SK-N-SH (cell line): ENCODE data around the gene ALDH16A1. TPM values are rescaled to one million over a fixed set of nuclear protein-coding genes. Genes with fewer than 3 reads are reported as not detected.
A peak's percentile ranks its signal among the peaks of the same experiment; 100 is the strongest.

Source experiments
- CTCF ChIA-PET: fragments of 300-600, 350-600 bp; formaldehyde crosslinking; extraction: SDS; loops from one replicate; lab custom pipeline; 2021; lab: Yijun Ruan, JAX
- POLR2A ChIA-PET: fragments of 350-600 bp; sonication (Branson Sonifier 250); formaldehyde crosslinking; extraction: SDS; loops from one replicate; lab custom pipeline; 2020; ENCODE audit warnings: antibody characterized with exemption, inconsistent platforms; lab: Yijun Ruan, JAX
- DNase-seq: peaks from one replicate; pipeline ENCODE4 v3.0.0; 2012
- H2AFZ ChIP-seq: fragments of 200-600 bp; sonication (generic); 2 replicates; pipeline ENCODE4 v1.8.1; 2016; ENCODE audit warnings: antibody characterized with exemption, mild to moderate bottlenecking, low read depth
- H3F3A ChIP-seq: fragments of 200-600 bp; sonication (generic); replicated peaks from 2 replicates; pipeline ENCODE3; 2016; ENCODE audit warnings: antibody characterized with exemption, mild to moderate bottlenecking; ENCODE audit not compliant: insufficient read depth
- H3K27ac ChIP-seq, 2 experiments: fragments of 200-500 bp in 1 of 2; fragments of 200-600 bp in 1 of 2; sonication (Bioruptor generic) in 1 of 2; sonication (generic), shearing (Covaris generic) in 1 of 2; 2 replicates each; pipeline versions ENCODE4 v1.5.1 to v1.6.1; 2014 to 2016; ENCODE audit warnings: low read depth in 2 of 2, inconsistent platforms in 1 of 2, low read length in 1 of 2, mild to moderate bottlenecking in 1 of 2, mixed read lengths in 1 of 2
- H3K27me3 ChIP-seq: fragments of 200-600 bp; sonication (generic), shearing (Covaris generic); 2 replicates; pipeline ENCODE4 v1.6.1; 2016; ENCODE audit warnings: mixed run types; ENCODE audit not compliant: insufficient read depth
- H3K36me3 ChIP-seq, 2 experiments: fragments of 200-500 bp in 1 of 2; fragments of 200-600 bp in 1 of 2; sonication (Bioruptor generic) in 1 of 2; sonication (generic) in 1 of 2; replicated peaks in 1 of 2; 2 replicates each; pipeline versions ENCODE3 to v1.5.1; 2014 to 2016; ENCODE audit warnings: low read length in 1 of 2, mild to moderate bottlenecking in 1 of 2; ENCODE audit not compliant: insufficient read depth in 2 of 2, control insufficient read depth in 1 of 2
- H3K4me1 ChIP-seq, 2 experiments: fragments of 200-500 bp in 1 of 2; fragments of 200-600 bp in 1 of 2; sonication (Bioruptor generic) in 1 of 2; sonication (generic), shearing (Covaris generic) in 1 of 2; 2 replicates each; pipeline versions ENCODE4 v1.5.1 to v1.6.1; 2014 to 2016; ENCODE audit warnings: low read depth in 1 of 2, low read length in 1 of 2, mixed run types in 1 of 2; ENCODE audit not compliant: insufficient read depth in 2 of 2, control insufficient read depth in 1 of 2
- H3K4me2 ChIP-seq: fragments of 200-600 bp; sonication (generic), shearing (Covaris generic); 2 replicates; pipeline ENCODE4 v1.6.1; 2017; ENCODE audit warnings: mixed run types
- H3K4me3 ChIP-seq, 2 experiments: fragments of 200-500 bp in 1 of 2; fragments of 200-600 bp in 1 of 2; sonication (Bioruptor generic) in 1 of 2; sonication (generic), shearing (Covaris generic) in 1 of 2; 2 replicates each; pipeline versions ENCODE4 v1.5.1 to v1.8.1; 2014 to 2016; ENCODE audit warnings: low read depth in 2 of 2, inconsistent platforms in 1 of 2, low read length in 1 of 2, mild to moderate bottlenecking in 1 of 2, mixed read lengths in 1 of 2, moderate library complexity in 1 of 2
- H3K79me2 ChIP-seq: fragments of 200-600 bp; sonication (generic); 2 replicates; pipeline ENCODE4 v1.8.1; 2017; ENCODE audit warnings: mild to moderate bottlenecking; ENCODE audit not compliant: insufficient read depth
- H3K9ac ChIP-seq: fragments of 200-600 bp; sonication (generic); 2 replicates; pipeline ENCODE4 v1.6.1; 2017; ENCODE audit warnings: mixed run types
- H3K9me2 ChIP-seq: fragments of 200-600 bp; sonication (generic); 2 replicates; pipeline ENCODE4 v1.6.1; 2017; ENCODE audit warnings: mixed run types
- H3K9me3 ChIP-seq: fragments of 200-600 bp; sonication (generic); 2 replicates; pipeline ENCODE4 v1.6.1; 2017; ENCODE audit warnings: mixed run types, mild to moderate bottlenecking, moderate library complexity
- H4K20me1 ChIP-seq: fragments of 200-600 bp; sonication (generic); 2 replicates; pipeline ENCODE4 v1.6.1; 2017; ENCODE audit warnings: mild to moderate bottlenecking, mixed run types; ENCODE audit not compliant: insufficient read depth
- CTCF ChIP-seq: fragments of 200-600 bp; sonication (generic); IDR thresholded peaks from 2 replicates; pipeline ENCODE4 v1.6.1; 2017; ENCODE audit warnings: antibody characterized with exemption, mild to moderate bottlenecking, moderate library complexity
- EZH2phosphoT487 ChIP-seq: fragments of 200-600 bp; sonication (generic); IDR thresholded peaks from 2 replicates; pipeline ENCODE4 v1.6.1; 2017; ENCODE audit warnings: low read depth, mixed run types, mild to moderate bottlenecking, antibody characterized with exemption, moderate library complexity, borderline replicate concordance
- FOXM1 ChIP-seq: IDR thresholded peaks from 2 replicates; pipeline ENCODE4 v1.4.0; 2012; ENCODE audit warnings: low read depth, mild to moderate bottlenecking
- PBX3 ChIP-seq: IDR thresholded peaks from 2 replicates; pipeline ENCODE4; 2012
- RCOR1 ChIP-seq: fragments of 150-350 bp; IDR thresholded peaks from 2 replicates; pipeline ENCODE4 v1.6.1; 2017; ENCODE audit warnings: antibody characterized with exemption, low read length
- REST ChIP-seq: IDR thresholded peaks from 2 replicates; pipeline ENCODE4 v1.6.1; 2012; ENCODE audit warnings: mild to moderate bottlenecking, low read depth, low read length, moderate library complexity
- TEAD4 ChIP-seq: IDR thresholded peaks from 2 replicates; pipeline ENCODE4 v1.4.0; 2012; ENCODE audit warnings: mild to moderate bottlenecking, borderline replicate concordance; ENCODE audit not compliant: insufficient read depth
- USF2 ChIP-seq: fragments of 150-350 bp; IDR thresholded peaks from 2 replicates; pipeline ENCODE4 v1.6.1; 2017; ENCODE audit warnings: antibody characterized with exemption, low read length, low read depth, borderline replicate concordance
- WGBS: methylation state at CpG from one replicate; pipeline ENCODE4 v1.1.6; 2017; ENCODE audit warnings: low lambda C conversion rate; 5-methylcytosine and 5-hydroxymethylcytosine counted together
- polyA plus RNA-seq, 3 experiments: library from polyadenylated mRNA; depleted of rRNA; stranded (reverse); fragments of >200 nt; gene quantifications; 2 replicates each; pipeline ENCODE4 v1.2.3, GENCODE V29; 2012

ALDH16A1 gene
- polyA plus RNA-seq, 1 of the 3 experiments (the other 2 are of a cell fraction) = 15.7 TPM

GRCh38 chr19:49425922-49426592 lies 27.0 kb upstream of the ALDH16A1 start:
- WGBS = 8% methylated on average over 30 of the region's 30 CpGs

GRCh38 chr19:49427339-49427738 lies 25.7 kb upstream of the ALDH16A1 start:
- WGBS = 15% methylated on average over 2 of the region's 12 CpGs
- peaks cover 0 to 4% of the 10 kb centered on the region in 2 experiments; a peak in 1 of 4 replicates for H3K4me1 ChIP-seq
- H3K36me3 ChIP-seq = no peaks in the 10 kb centered on the region
- no peaks in the 10 kb centered on the region for H3K9me3 ChIP-seq
- no peak overlapping the region for H3K27ac ChIP-seq
- no peaks in the 10 kb centered on the region for H3K9me2 ChIP-seq
- CTCF ChIA-PET = interaction anchor here (1.9 to 6.2 kb wide), 2 partner anchors 9 to 37 kb away, joined by 6 to 51 read pairs; no protein-coding TSS in a partner anchor
- no peak for DNase-seq
- H3K4me3 ChIP-seq = no peak overlapping the region
- no peak overlapping the region for H3K9ac ChIP-seq
- peaks cover 99% of the 10 kb centered on the region for H3K27me3 ChIP-seq
- no peak overlapping the region for H2AFZ ChIP-seq
- H3F3A ChIP-seq = peaks cover 13% of the 10 kb centered on the region
- H4K20me1 ChIP-seq = no peaks in the 10 kb centered on the region
- no peaks in the 10 kb centered on the region for H3K79me2 ChIP-seq
- no peak overlapping the region for H3K4me2 ChIP-seq
- POLR2A ChIA-PET = no interaction called here
- no peak for TF ChIP-seq PBX3
- TF ChIP-seq RCOR1 = no peak
- no peak for TF ChIP-seq USF2
- no peak for TF ChIP-seq CTCF
- no peak for TF ChIP-seq TEAD4
- no peak for TF ChIP-seq FOXM1
- TF ChIP-seq REST = no peak

More at GRCh38 chr19:49425922-49426592, 27.0 kb upstream of the ALDH16A1 start:
- H2AFZ ChIP-seq = no peak overlapping the region
- no peaks in the 10 kb centered on the region for H3K9me2 ChIP-seq
- H3K4me1 ChIP-seq = peaks cover 0 to 7% of the 10 kb centered on the region in 2 experiments; a peak in 2 of 4 replicates
- no peak overlapping the region for H3K9ac ChIP-seq
- peaks cover 99% of the 10 kb centered on the region for H3K27me3 ChIP-seq
- H3K4me3 ChIP-seq = no peak overlapping the region
- CTCF ChIA-PET = interaction anchor here (0.5 to 6.2 kb wide), 2 partner anchors 35 to 144 kb away, joined by 3 to 51 read pairs; no protein-coding TSS in a partner anchor
- H3K27ac ChIP-seq = no peak overlapping the region
- H3K4me2 ChIP-seq = no peak overlapping the region
- TF ChIP-seq EZH2phosphoT487 = 0 out of 2 replicates have a peak, but pooled peaks have one; percentile 23
- TF ChIP-seq FOXM1 = no peak
- TF ChIP-seq REST = no peak
- no peak for DNase-seq
- no peaks in the 10 kb centered on the region for H3K9me3 ChIP-seq
- POLR2A ChIA-PET = no interaction called here
- no peaks in the 10 kb centered on the region for H3K36me3 ChIP-seq
- no peaks in the 10 kb centered on the region for H4K20me1 ChIP-seq
- H3K79me2 ChIP-seq = no peaks in the 10 kb centered on the region
- H3F3A ChIP-seq = peaks cover 20% of the 10 kb centered on the region
